Measurements from ENCODE around the gene HSPH1.
A peak's percentile ranks its signal among the peaks of the same experiment; 100 is the strongest.
"Not testable (repeated sequence)": the region's sequence is repeated elsewhere in the genome, so short reads cannot be mapped to it uniquely, and the experiment has no call there.

Gene HSPH1

DNA sequence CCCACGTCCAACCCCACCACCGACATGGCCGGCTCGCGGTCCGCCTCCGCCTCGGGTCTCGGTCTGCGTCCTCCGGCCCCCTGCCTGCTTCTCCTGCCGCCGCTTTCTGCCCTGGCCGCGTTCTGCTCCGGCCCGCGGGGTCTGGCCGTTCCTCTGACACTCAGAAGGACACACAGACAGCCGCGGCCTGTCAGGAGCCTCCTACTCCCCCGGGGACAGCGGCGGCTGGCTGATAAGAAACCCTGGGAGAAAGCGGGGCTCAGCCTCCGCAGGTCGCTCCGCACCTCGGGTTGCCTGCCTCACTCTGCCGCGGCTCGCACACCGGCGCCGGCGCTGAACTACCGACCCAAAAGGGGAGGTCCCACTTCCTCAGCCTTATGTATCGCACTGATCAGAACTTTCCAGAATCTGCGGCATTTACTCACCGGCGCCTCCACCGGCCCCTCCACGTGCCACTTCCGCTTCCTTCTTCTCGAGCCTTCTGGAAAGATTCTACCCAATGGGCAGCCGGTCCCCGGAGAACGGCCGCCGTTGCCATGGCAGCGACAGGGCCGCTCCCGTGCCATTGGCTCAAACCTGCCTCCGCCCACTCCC, at the start of gene HSPH1:
TSS of gene HSPH1 (minus strand) at position 348 of the 594 bp plus-strand sequence. CDS start at position 26, 322 bp downstream.
- DNase-seq: peak; percentile 98

DNA sequence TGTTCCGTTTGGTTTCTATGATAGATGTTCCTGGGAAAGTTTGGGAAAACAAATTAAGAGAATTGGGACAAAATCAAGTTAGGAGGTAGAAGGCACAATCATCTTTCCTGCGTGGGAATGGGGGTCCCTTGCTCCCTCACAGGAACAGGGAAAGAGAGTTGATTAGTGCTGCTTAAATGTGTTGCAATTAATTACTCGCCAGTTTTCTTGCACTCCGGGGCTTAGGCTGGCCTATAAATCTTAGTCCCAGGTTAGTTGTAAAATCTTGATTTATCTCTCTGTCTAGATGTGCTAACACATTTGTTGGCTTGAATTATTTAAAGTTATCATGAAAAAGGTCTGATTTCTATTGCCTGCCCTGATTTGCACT, 48.1 kb upstream of the HSPH1 start:
- DNase-seq: no peak

DNA sequence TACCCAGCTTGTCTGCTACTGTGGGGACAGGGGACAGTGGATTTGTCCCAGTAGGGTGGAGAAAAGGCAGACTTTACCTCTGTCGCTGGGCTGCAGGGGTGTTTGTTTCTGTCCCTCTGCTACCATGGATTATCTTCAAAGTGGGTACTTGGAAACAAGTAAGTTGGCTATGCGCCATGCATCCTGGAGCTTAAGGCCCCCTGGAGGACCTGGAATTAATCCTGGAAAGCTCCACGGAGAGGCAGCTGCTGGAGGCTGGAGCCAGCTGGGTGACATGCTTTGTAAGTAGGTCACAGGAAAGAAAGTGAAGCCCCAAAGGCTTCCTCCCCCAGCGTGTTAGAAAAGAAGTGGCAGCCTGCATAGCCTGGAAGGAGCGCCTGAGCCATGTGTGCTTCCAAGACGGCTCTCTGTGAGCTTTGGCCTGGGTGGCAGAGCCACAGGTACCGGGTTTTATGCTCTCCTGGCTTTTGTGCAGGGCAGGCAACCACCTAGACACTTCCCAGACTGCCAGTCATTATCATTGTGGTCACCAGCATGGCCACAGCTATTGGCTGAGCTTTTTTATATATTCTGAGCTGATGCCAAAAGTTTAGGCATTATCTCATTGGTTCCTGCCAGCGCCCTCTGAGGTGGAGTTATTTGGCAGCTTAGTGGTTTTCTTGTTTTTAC, 47.6 kb upstream of the HSPH1 start:
- DNase-seq: no peak

DNA sequence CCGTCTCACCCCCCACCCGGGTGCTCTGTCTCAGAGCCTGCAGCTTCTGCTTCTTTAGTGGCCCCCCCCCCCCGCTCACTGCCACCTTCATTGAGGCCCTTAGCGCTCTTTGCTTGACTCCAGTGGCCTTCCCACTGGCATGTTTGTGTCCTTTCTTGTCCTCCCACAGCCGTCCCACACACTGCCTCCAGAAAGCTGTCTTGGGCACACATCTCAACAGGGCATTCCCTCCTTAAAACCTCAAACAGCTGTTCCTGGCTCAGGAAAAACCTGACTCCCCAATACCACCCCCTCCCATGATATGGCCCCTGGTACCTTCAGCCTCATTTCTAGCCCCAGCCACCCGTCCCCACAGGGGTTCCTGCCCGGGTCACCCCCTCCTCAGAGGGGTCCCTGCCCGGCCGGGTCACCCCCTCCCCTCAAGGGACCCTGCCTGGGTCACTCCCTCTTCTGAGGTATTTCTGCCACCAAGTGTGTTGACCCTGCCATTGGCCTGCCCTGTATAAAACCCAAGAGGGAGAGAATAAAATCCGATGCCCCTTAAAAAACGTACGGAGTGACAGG, 46.9 kb upstream of the HSPH1 start:
- DNase-seq: no peak

DNA sequence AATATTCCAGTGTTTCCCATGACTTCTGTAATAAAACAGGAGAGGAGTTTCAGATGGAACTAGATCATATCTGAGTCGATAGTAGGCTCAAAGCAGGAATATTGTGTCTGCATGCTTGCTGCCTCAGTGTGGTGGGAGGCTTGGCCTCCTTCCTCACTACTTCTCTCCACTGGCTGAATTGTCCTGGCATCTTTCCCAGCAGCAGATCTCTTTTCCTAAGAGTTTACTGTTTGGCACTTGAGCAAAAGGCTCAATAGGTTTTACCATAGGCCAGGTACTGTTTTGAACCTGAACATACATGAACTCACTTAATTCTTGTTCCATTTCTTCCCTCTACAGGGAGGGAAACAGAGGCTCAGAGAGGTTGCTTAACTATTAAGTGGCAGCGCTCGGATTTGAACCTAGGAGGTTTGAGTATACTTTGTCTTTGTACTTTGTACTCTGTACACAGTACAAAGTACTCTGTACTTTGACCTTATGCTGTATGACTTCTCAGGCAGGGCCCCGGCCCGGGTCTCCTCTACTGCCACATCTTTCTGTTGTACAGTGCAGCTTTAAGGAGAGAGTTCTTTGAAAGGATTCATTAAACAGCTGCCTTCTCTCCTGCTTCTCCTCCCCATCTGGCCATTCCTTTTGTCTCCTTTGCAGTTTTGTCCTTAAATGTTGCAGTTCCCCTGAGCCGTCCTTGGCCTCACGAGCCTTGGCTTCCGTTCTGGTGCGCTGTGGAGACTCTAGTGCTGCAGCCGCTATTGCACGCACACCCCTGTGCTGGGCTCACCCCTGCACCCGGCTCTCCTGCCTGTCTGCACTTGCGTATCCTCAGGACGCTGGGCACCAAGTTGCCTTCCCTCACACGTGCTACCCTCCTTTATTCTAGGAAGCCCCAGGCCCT, 46.2 kb upstream of the HSPH1 start:
- no peak for DNase-seq

DNA sequence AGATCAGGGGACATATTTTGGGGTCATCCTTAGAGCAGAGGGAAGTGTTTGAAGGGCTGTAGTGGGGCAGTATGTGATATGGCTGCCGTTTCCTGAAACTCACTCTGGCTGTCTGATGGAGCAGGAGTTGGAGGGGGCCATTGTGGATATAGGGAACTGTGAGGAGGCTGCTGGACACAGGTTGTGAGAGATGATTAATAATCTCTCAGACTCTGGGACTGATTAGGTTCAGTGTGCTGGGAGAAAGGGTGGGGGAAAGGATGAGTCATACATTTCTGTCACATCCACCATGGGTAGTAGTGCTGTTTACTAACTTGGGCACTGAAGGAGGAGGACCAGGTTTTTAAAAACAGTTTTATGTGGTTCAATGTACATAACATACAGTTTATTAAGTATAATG, 42.9 kb upstream of the HSPH1 start:
- no peak for DNase-seq

DNA sequence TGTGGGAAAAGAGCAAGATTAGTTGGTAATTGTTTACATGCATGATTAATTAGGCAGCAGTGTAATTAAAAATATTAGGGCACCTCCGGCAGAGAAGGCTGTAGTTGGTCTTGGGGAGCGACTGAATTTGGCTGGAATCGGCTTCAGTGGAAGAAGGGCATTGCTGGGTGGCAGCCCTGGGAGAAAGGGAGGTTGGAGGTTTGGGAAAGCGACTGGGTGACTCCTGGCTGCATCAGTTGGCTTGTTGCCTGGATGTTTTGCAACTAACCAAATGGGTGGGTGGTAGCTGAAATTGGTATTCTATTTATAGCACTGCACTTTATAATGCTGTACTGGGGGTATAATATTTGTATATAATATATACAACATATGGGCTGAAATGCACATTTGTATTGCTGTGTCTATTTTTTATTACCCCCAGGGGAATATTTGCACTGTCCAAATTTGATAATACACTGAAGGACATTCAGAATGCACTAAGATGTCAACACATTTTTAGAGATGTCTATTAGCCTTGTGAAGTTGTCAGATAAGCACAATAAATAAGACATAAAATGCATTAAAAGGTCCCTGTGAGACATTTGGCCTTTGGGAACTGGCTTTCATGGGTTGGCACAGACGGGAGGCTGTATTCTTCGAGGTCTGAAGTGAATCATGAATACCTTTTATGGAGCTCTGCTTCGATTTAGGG, 39.8 kb upstream of the HSPH1 start:
- no peak for DNase-seq

DNA sequence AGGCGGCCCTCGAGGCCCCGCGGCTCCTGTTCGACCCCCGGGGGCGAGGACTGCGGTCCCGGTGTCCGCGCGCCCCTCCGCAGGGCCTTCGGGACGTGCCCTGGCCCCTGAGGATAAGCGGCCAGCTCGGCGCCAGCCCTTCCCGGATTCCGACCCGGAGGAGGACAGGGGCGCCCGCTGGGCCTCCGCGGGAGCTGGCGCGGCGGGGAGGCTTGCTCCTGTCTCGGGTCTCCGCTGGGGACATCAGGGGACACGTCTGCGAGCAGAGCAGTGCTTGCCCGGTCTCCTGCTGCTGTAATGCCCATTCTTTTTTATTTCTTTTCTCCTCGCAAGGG, 38.9 kb upstream of the HSPH1 start:
- DNase-seq: peak; percentile 35

DNA sequence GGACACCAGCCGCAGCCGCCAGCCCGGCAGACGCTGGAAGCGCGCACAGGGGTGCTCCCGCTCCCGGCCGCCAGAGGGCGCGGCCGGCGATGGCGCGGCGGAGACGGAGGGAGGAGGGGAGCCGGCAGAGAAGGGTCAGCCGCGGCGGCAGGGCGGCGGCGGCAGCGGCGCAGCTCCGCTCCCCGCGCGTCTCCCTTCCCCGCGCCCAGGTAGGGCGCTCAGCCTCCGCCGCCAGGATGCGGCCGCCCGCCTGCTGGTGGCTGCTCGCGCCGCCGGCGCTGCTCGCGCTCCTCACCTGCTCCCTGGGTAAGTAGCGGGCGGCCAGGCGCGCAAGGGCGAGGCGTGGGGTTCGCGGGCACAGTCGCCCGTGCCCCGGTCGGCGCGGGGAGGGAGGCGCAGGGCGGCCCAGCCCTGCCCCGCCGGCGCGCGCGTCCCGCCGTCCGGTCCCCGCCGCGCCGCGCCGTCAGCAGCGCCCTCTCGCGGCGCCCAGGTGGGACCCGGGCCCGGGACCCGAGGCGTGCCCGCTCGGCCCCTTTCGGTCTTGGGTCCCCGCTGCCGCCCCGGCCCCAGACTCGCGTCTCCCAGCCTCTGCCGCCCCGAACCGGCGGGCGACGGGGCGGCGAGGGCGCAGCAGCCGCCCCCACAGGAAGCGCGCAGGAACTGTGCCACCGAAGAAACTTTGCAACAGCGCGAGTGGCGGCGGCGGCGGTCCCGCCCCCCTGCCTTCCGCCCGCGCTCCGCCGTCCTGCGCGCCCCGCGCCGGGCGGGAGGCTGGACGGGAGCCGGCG, 38.3 kb upstream of the HSPH1 start, which contains the start of gene B3GLCT:
TSS of gene B3GLCT (plus strand) at position 127 of the 788 bp plus-strand sequence. CDS start at position 237, 110 bp downstream.
- peak; percentile 75 for DNase-seq

DNA sequence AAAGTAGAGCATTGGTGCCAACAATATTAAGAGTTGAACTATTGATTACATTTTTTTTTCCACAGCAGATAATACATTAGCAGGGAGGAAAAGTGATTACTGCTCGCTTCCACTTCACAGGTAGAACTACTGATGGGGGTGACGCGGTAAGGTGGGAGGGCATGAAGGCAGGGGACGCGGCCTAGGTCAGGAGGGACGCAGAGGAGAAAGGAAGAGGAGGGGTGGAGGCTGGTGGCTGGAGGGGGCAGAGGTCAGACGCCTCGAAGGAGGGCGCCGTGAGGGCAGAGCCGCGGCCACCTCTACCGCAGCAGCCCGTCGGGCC, 37.8 kb upstream of the HSPH1 start:
- no peak for DNase-seq

DNA sequence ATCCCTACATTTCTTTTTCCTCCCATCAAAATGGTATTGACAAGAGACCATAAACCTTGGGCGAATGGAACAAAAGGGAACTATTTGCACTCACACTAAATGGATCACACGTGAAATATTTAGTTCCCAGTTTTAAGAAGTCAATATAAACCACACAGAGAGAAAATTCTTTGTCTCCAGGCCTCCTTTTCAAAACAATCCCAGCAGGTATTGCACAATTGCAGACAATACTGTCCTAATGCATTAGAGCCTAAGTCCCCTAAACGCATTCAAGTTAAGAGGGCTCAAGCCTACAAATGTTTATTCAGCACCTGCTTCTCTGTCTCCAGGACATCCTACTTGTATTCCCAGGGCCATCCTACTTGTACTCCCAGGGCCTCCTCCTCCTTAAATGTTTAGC, 36.8 kb upstream of the HSPH1 start:
- DNase-seq: no peak

DNA sequence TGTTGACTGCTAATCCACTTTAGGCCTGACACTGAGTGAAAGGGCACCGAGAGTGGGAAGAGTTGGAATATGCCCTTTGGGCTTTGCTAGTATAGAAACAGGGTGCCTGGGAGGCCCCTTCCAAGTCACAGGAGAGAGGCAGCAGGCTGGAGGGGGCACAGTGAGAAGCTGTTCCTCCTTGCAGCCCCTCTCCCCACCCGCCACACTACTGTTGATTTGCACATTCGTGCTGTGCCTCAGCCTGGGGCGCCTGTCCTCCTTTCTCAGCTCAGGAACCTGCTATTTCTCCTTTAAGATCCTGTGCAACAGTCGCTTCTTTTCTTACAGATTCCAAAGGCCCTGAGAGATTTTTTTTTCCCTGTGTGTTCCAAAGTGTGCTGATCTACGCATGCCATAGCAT, 35.3 kb upstream of the HSPH1 start:
- no peak for DNase-seq

DNA sequence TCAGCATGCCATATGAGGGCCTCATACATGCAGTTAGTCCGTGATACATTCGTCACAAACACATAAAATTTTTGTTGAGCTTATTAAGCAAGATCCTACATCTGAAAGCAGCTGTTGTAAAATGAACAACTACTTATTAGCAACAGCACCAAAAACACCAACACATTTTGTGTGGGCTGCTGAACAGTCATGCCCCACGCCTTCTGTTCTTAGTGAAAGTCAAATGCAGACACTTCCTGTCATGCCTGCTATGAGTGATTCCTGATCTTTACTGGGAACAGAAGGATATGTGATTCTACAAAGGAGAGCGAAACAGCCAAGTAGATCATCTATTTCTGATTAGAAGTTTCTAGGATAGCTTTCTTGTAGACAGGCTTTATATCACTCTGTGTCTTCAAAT, 33.9 kb upstream of the HSPH1 start:
- DNase-seq: no peak

DNA sequence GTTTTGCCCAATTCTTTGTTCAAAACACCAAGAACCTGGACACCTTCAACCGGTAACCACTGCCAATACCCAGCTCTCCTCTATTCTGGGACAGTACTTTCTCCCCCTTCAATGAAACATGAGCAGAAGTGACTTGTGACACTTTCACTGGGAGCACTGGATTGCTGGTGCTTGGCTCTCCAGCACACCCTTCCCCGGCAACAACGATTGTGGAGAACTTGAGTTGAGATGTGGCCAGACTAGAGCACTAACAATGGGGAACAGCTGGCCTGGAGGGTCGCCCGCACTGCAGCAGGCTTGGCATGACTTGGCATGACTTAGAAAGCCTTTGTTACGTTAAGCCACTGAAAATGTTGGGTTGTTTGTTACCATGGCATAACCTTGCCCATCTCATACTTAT, 30.6 kb upstream of the HSPH1 start:
- DNase-seq: no peak

DNA sequence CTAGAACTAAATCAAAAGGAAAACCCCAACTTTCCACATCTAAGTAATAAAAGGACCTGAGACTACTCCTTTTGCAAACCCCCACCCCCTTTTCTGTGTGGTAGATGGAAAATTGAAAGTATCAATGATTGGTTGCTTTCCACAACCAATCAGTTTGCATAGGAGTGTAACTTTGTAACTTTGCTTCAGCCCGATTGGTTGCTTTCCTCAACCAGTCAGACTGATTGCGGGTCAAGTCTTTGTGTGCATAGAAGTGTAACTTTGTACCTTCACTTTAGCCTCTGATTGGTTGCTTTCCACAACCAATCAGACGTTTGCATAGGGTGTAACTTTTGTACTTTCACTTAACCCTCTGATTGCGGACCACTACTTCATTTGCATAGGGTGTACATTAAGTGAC, 30.0 kb upstream of the HSPH1 start:
- DNase-seq: no peak

DNA sequence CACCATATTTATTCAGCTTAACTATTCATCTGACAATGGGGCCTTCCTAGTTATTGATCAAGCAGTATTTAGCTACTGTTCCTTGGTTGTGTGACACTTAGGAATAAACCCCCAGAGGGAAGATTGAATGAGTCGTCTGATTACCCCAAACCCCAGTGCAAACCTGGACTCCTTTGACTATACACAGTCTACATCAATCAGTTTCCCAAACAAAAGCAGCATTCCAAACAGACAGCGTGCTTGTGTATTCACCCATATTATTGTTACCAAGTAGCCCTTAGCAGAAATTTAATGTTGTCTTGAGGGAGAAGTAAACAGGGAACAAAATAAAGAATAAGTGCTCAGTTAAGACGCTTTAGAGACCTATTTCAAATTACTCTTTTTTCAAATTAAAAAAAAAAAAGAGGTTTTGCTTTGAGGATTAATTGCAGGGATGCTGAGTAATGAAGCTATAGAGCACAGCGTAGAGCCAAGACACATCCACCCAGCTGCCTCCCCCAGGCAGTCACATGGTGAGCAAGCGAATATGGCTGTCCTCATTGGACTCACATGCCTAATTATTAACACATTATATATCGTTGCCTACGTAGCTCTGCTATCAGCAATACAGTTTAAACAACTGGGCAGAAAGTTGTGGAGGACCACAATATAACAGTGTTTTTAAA, 23.4 kb upstream of the HSPH1 start:
- no peak for DNase-seq

DNA sequence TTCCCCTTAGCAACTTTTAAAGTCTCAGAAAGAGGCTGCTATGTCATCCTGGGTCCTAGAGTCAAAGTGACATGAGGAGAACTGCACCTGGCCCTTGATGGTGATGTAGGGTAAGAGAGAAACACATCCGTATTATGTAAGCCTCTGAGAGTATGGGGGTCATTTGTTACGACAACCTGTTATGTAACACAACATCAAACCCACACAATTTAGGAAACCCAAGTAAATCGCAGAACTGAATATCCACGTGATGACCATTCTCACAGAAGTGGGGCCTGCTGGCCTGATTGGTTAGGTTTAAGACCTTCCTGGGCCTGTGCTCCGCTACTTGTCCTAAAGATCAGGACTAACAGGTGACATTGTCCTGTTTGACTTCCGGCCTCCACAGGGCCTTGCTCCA, 22.7 kb upstream of the HSPH1 start:
- DNase-seq: no peak

DNA sequence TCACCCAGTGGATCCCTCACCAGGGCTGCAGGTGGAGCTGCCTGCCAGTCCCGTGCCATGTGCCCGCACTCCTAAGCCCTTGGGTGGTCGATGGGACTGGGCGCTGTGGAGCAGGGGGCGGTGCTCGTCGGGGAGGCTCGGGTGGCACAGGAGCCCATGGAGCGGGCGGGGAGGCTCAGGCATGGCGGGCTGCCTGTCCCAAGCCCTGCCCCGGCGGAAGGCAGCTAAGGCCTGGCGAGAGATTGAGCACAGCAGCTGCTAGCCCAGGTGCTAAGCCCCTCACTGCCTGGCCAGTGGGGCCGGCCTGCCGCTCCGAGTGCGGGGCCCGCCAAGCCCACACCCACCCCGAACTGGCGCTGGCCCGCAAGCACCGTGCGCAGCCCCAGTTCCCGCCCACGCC, 21.3 kb upstream of the HSPH1 start:
- no peak for DNase-seq

DNA sequence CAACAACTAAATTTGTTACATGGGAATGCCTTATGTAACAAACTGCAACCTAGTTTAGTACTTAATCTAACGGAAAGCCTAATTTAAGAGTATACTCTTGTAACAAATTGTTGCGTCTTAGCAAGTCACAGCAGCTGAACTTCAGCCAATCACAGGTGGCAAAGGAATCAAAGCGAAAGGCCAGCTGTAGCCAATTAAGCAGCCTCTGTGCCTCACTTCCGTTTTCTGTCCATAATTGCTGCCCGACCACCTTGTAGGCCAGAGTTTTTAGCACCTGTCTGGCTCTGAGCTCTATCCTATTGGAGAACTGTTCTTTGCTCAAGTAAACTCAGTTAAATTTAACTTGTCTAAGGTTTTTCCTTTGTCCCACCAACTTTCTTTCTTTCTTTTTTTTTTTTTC, 18.1 kb upstream of the HSPH1 start:
- DNase-seq: no peak

DNA sequence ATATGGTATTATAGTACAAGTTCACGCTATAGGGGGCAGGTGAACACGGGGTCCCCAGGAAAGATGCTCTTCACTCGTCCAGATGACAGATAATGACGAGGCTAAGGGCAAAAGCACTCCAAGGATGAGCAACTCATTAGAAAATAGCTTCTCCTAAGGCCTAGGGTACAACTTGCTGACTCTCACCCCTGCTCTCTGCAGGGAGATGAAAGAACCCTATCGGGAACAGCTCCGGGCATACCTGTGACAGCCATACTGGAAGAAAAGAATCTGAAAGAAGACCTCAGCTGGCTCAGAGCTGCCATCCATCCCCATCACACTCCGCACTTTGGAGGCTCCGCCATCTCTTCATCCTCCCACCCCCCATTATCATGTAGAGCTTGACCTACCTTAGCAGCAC, 17.5 kb upstream of the HSPH1 start:
- no peak for DNase-seq

DNA sequence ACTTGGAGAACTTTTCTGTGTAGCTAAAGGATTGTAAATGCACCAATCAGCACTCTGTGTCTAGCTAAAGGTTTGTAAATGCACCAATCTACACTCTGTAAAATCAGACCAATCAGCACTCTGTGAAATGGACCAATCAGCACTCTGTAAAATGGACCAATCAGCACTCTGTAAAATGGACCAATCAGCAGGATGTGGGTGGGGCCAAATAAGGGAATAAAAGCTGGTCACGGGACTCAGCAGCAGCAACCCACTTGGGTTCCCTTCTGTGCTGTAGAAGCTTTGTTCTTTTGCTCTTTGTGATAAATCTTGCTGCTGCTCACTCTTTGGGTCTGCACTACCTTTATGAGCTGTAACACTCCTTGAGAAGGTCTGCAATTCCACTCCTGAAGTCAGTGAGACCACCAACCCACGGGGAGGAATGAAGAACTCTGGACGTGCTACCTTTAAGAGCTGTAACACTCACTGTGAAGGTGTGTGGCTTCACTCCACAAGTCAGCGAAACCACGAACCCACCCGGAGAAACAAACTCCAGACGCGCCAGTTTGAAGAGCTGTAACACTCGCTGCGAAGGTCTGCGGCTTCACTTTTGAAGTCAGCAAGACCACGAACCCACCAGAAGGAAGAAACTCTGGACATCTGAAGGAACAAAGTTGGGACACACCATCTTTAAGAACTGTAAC, 16.2 kb upstream of the HSPH1 start:
- DNase-seq: not testable (repeated sequence)

Measured in stimulated activated CD4-positive, alpha-beta T cell treated with anti-CD3 and anti-CD28 coated beads, Interleukin-12 subunit alpha, Interleukin-12 subunit beta, amount 100 ng/mL, for 4 hours (primary cell).